ENCODE measurements around the gene GFI1B.
A peak's percentile ranks its signal among the peaks of the same experiment; 100 is the strongest.
"Not testable (repeated sequence)": the region's sequence is repeated elsewhere in the genome, so short reads cannot be mapped to it uniquely, and the experiment has no call there.

GFI1B gene

DNA sequence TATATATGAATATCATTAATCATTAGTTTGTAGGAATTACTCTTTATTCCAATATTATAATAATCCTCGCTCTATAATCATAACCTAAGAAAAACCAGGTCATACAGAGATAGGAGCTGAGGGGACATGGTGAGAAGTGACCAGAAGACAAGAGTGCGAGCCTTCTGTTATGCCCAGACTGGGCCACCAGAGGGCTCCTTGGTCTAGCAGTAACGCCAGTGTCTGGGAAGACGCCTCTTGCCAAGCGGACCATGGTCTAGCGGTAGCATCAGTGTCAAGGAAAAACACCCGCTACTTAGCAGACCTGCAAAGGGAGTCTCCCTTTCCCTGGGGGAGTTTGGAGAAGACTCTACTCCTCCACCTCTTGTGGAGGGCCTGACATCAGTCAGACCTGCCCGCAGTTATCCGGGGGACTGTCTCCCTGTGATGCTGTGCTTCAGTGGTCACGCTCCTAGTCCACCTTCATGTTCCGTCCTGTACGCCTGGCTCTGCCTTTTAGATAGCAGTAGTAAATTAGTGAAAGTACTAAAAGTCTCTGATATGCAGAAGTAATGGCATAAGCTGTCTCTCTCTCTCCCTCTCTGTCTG lies 62.5 kb downstream of the GFI1B start:
- CTCF ChIA-PET, result interaction anchor here (0.6 to 2.5 kb wide), 8 partner anchors 10 to 1852 kb away, joined by 3 to 13 read pairs (median 4); partner anchors contain the start of gene GTF3C5
- POLR2A ChIA-PET (ENCODE audit: low non-redundant PET), result interaction anchor here (0.7 kb wide), 1 partner anchor 90 kb away, joined by 4 read pairs; no protein-coding TSS in a partner anchor

More for the DNA sequence above, 62.5 kb downstream of the GFI1B start:
- TF ChIP-seq, protein P1, sequence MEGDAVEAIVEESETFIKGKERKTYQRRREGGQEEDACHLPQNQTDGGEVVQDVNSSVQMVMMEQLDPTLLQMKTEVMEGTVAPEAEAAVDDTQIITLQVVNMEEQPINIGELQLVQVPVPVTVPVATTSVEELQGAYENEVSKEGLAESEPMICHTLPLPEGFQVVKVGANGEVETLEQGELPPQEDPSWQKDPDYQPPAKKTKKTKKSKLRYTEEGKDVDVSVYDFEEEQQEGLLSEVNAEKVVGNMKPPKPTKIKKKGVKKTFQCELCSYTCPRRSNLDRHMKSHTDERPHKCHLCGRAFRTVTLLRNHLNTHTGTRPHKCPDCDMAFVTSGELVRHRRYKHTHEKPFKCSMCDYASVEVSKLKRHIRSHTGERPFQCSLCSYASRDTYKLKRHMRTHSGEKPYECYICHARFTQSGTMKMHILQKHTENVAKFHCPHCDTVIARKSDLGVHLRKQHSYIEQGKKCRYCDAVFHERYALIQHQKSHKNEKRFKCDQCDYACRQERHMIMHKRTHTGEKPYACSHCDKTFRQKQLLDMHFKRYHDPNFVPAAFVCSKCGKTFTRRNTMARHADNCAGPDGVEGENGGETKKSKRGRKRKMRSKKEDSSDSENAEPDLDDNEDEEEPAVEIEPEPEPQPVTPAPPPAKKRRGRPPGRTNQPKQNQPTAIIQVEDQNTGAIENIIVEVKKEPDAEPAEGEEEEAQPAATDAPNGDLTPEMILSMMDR (conservative IDR thresholded peaks at IDR 0.05; ENCODE audit: low read depth), result peak; percentile 92
- not testable (repeated sequence) for H3K27ac ChIP-seq; DNase-seq (ENCODE audit: low spot score)

Data from RWPE1 (cell line).